SK-N-SH treated with all-trans-retinoic acid at 6 μM for 48 hours (cell line): ENCODE data around the gene ACTN3.

Experiments used
- ATAC-seq: fragments of 200-7000 bp; cut with Tn5 transposase; 3 replicates; pipeline ENCODE4 v1.9.1; 2020; ENCODE audit warnings: mild to moderate bottlenecking, moderate library complexity
- ARNTL ChIP-seq: fragments of 450-650 bp; formaldehyde crosslinking; IDR thresholded peaks from 2 replicates; pipeline ENCODE4 v1.5.0; 2020; ENCODE audit warnings: low read depth, mild to moderate bottlenecking, moderate library complexity, borderline replicate concordance
- BACH2 ChIP-seq: fragments of 250-450 bp; sonication (Bioruptor Pico); IDR thresholded peaks from 2 replicates; pipeline ENCODE4 v1.9.0; 2021; ENCODE audit warnings: mild to moderate bottlenecking, borderline replicate concordance
- CREB5 ChIP-seq: fragments of 250-450 bp; sonication (Bioruptor Pico); IDR thresholded peaks from 2 replicates; pipeline ENCODE4 v1.5.1; 2020; ENCODE audit warnings: low read depth, mild to moderate bottlenecking, moderate library complexity
- CSDC2 ChIP-seq: fragments of 250-450 bp; sonication (Bioruptor Pico); IDR thresholded peaks from 2 replicates; pipeline ENCODE4 v1.5.0; 2020; ENCODE audit warnings: mild to moderate bottlenecking, moderate library complexity
- CSRNP3 ChIP-seq: fragments of 250-450 bp; sonication (Bioruptor Pico); IDR thresholded peaks from 2 replicates; pipeline ENCODE4 v1.5.1; 2021; ENCODE audit warnings: mild to moderate bottlenecking, moderate library complexity
- ESRRG ChIP-seq: fragments of 250-450 bp; sonication (Bioruptor Pico); IDR thresholded peaks from 2 replicates; pipeline ENCODE4 v1.6.1; 2021; ENCODE audit warnings: mild to moderate bottlenecking
- GLIS3 ChIP-seq: fragments of 250-450 bp; sonication (Bioruptor Pico); IDR thresholded peaks from 2 replicates; pipeline ENCODE4 v1.5.0; 2020; ENCODE audit warnings: mild to moderate bottlenecking, moderate library complexity
- ISL1 ChIP-seq: fragments of 250-450 bp; sonication (Bioruptor Pico); IDR thresholded peaks from 2 replicates; pipeline ENCODE4 v2.1.2; 2022; ENCODE audit warnings: mild to moderate bottlenecking, moderate library complexity
- OSR1 ChIP-seq: fragments of 250-450 bp; sonication (Bioruptor Pico); IDR thresholded peaks from 2 replicates; pipeline ENCODE4 v1.8.0; 2022; ENCODE audit warnings: moderate library complexity, mild to moderate bottlenecking, inconsistent platforms
- POU6F1 ChIP-seq: fragments of 250-450 bp; sonication (Bioruptor Pico); IDR thresholded peaks from 2 replicates; pipeline ENCODE4 v1.8.0; 2021; ENCODE audit warnings: low read depth, mild to moderate bottlenecking, moderate library complexity, borderline replicate concordance
- PPARA ChIP-seq: fragments of 250-450 bp; sonication (Bioruptor Pico); IDR thresholded peaks from 2 replicates; pipeline ENCODE4 v1.5.0; 2020; ENCODE audit warnings: mild to moderate bottlenecking, borderline replicate concordance
- RARB ChIP-seq: fragments of 250-450 bp; sonication (Bioruptor Pico); IDR thresholded peaks from 2 replicates; pipeline ENCODE4 v1.8.0; 2021; ENCODE audit warnings: mild to moderate bottlenecking, moderate library complexity
- TCF4 ChIP-seq: fragments of 250-450 bp; sonication (Bioruptor Pico); IDR thresholded peaks from 2 replicates; pipeline ENCODE4 v1.8.0; 2021; ENCODE audit warnings: mild to moderate bottlenecking, moderate library complexity, borderline replicate concordance
- TOX ChIP-seq: fragments of 250-450 bp; sonication (Bioruptor Pico); IDR thresholded peaks from 2 replicates; pipeline ENCODE4 v1.8.0; 2021; ENCODE audit warnings: mild to moderate bottlenecking, moderate library complexity, borderline replicate concordance
- ZC3H10 ChIP-seq: fragments of 250-450 bp; sonication (Bioruptor Pico); IDR thresholded peaks from 2 replicates; pipeline ENCODE4 v1.5.1; 2021; ENCODE audit warnings: mild to moderate bottlenecking, moderate library complexity
- ZFP3 ChIP-seq: fragments of 250-450 bp; sonication (Bioruptor Pico); IDR thresholded peaks from 2 replicates; pipeline ENCODE4 v1.5.0; 2020; ENCODE audit warnings: mild to moderate bottlenecking, moderate library complexity
- ZFP30 ChIP-seq: fragments of 450-650 bp; formaldehyde crosslinking; IDR thresholded peaks from 2 replicates; pipeline ENCODE4 v1.5.0; 2022; ENCODE audit warnings: mild to moderate bottlenecking, moderate library complexity
- ZNF565 ChIP-seq: fragments of 450-650 bp; formaldehyde crosslinking; conservative IDR thresholded peaks from 2 replicates; pipeline ENCODE4 v1.5.0; 2020; ENCODE audit warnings: low read depth, mild to moderate bottlenecking, moderate library complexity
- ZNF70 ChIP-seq: fragments of 450-650 bp; formaldehyde crosslinking; IDR thresholded peaks from 2 replicates; pipeline ENCODE4 v1.5.0; 2020; ENCODE audit warnings: mild to moderate bottlenecking, moderate library complexity
- ZNF8 ChIP-seq: fragments of 450-650 bp; formaldehyde crosslinking; IDR thresholded peaks from 2 replicates; pipeline ENCODE4 v1.5.0; 2020; ENCODE audit warnings: mild to moderate bottlenecking, moderate library complexity
- TF ChIP-seq, protein P1 (sequence below): fragments of 250-450 bp; sonication (Bioruptor Pico); IDR thresholded peaks from 2 replicates; pipeline ENCODE4 v1.5.0; 2020; ENCODE audit warnings: mild to moderate bottlenecking, moderate library complexity

Gene ACTN3

GRCh38 chr11:66600631-66601233, 54.0 kb downstream of the ACTN3 start:
- TF ChIP-seq ZNF8 (CRISPR knock-in tag) = no peak
- TF ChIP-seq TOX (CRISPR knock-in tag) = no peak
- TF ChIP-seq ZFP30 = no peak
- TF ChIP-seq ISL1 (CRISPR knock-in tag) = no peak
- TF ChIP-seq ZNF565 = no peak
- TF ChIP-seq OSR1 (CRISPR knock-in tag) = no peak
- TF ChIP-seq CSRNP3 (CRISPR knock-in tag) = no peak
- TF ChIP-seq ARNTL = no peak
- no peak for TF ChIP-seq BACH2 (CRISPR knock-in tag)
- TF ChIP-seq POU6F1 (CRISPR knock-in tag) = no peak
- TF ChIP-seq, protein P1, sequence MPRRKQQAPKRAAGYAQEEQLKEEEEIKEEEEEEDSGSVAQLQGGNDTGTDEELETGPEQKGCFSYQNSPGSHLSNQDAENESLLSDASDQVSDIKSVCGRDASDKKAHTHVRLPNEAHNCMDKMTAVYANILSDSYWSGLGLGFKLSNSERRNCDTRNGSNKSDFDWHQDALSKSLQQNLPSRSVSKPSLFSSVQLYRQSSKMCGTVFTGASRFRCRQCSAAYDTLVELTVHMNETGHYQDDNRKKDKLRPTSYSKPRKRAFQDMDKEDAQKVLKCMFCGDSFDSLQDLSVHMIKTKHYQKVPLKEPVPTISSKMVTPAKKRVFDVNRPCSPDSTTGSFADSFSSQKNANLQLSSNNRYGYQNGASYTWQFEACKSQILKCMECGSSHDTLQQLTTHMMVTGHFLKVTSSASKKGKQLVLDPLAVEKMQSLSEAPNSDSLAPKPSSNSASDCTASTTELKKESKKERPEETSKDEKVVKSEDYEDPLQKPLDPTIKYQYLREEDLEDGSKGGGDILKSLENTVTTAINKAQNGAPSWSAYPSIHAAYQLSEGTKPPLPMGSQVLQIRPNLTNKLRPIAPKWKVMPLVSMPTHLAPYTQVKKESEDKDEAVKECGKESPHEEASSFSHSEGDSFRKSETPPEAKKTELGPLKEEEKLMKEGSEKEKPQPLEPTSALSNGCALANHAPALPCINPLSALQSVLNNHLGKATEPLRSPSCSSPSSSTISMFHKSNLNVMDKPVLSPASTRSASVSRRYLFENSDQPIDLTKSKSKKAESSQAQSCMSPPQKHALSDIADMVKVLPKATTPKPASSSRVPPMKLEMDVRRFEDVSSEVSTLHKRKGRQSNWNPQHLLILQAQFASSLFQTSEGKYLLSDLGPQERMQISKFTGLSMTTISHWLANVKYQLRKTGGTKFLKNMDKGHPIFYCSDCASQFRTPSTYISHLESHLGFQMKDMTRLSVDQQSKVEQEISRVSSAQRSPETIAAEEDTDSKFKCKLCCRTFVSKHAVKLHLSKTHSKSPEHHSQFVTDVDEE (CRISPR knock-in tag) = no peak
- no peak for TF ChIP-seq CSDC2 (CRISPR knock-in tag)
- TF ChIP-seq ZC3H10 (CRISPR knock-in tag) = no peak
- ATAC-seq = no peak

- ATAC-seq = no peak
- no peak for TF ChIP-seq PPARA (CRISPR knock-in tag)
- no peak for TF ChIP-seq ZNF8 (CRISPR knock-in tag)
- TF ChIP-seq OSR1 (CRISPR knock-in tag) = no peak
- no peak for TF ChIP-seq CSRNP3 (CRISPR knock-in tag)
- TF ChIP-seq, protein P1 (CRISPR knock-in tag) = no peak
- no peak for TF ChIP-seq RARB (CRISPR knock-in tag)
- TF ChIP-seq ZNF70 (CRISPR knock-in tag) = no peak
- no peak for TF ChIP-seq POU6F1 (CRISPR knock-in tag)
- no peak for TF ChIP-seq TCF4 (CRISPR knock-in tag)
- TF ChIP-seq ZFP3 (CRISPR knock-in tag) = no peak
- TF ChIP-seq GLIS3 (CRISPR knock-in tag) = no peak
- TF ChIP-seq CREB5 (CRISPR knock-in tag) = no peak
- no peak for TF ChIP-seq BACH2 (CRISPR knock-in tag)
- TF ChIP-seq ESRRG (CRISPR knock-in tag) = no peak
- TF ChIP-seq TOX (CRISPR knock-in tag) = no peak
These were observed 56.4 kb downstream of the ACTN3 start for GRCh38 chr11:66603072-66603471.
